Esophagus squamous epithelium (tissue), 5 donors: Measurements from ENCODE around the gene HTR1D. TPM values are rescaled to one million over a fixed set of nuclear protein-coding genes. Genes with fewer than 3 reads are reported as not detected.

Experiments used
- DNase-seq: peaks from one replicate; lab custom pipeline; 2025; lab: John Stamatoyannopoulos, UW
- H3K27ac ChIP-seq, 4 donors: fragments of 200-600 bp; sonication (generic); one replicate each; pipeline ENCODE4 v1.5.1; 2016 to 2019; ENCODE audit warnings: mild to moderate bottlenecking in 1 of 4
- H3K27me3 ChIP-seq, 4 donors: fragments of 200-600 bp; sonication (generic); 1 replicate in 3 of 4; 2 replicates in 1 of 4; pipeline versions ENCODE4 v1.5.1 to v1.6.0; 2017 to 2021; ENCODE audit warnings: antibody characterized with exemption in 1 of 4
- H3K36me3 ChIP-seq, 3 donors: fragments of 200-600 bp; sonication (generic); one replicate each; pipeline ENCODE4 v1.5.1; 2016 to 2019
- H3K4me1 ChIP-seq, 3 donors: fragments of 200-600 bp; sonication (generic); one replicate each; pipeline ENCODE4 v1.5.1; 2017 to 2019
- H3K4me3 ChIP-seq, 4 donors: fragments of 200-600 bp; sonication (generic); 1 replicate in 3 of 4; 2 replicates in 1 of 4; pipeline ENCODE4 v1.5.1; 2016 to 2019; ENCODE audit warnings: mild to moderate bottlenecking in 2 of 4, moderate library complexity in 1 of 4
- H3K9me3 ChIP-seq, 3 donors: fragments of 200-600 bp; sonication (generic); one replicate each; pipeline ENCODE4 v1.5.1; 2016 to 2019
- CTCF ChIP-seq, 6 experiments: fragments of 450-650 bp in 4 of 6; fragments of 200-600 bp in 2 of 6; sonication (generic) in 2 of 6; IDR thresholded peaks; one replicate each; pipeline ENCODE4 v1.5.1; 2016 to 2019; ENCODE audit warnings: antibody characterized with exemption in 6 of 6, mild to moderate bottlenecking in 4 of 6, moderate library complexity in 4 of 6
- POLR2A ChIP-seq, 4 donors: fragments of 450-650 bp; IDR thresholded peaks; one replicate each; pipeline ENCODE4 v1.6.1; 2017; ENCODE audit warnings: antibody characterized with exemption in 4 of 4, mild to moderate bottlenecking in 4 of 4, moderate library complexity in 3 of 4
- WGBS, 2 donors: methylation state at CpG; one replicate each; pipeline ENCODE4 v1.1.5; 2018; 5-methylcytosine and 5-hydroxymethylcytosine counted together
- intact Hi-C: fragments of 100-400 bp; cut with DNase I; formaldehyde crosslinking; loops from one replicate; pipeline ENCODE4 v1.15.0; 2022
- total RNA-seq, 4 donors: library from RNA; depleted of rRNA; stranded (reverse); fragments of >200 nt; gene quantifications; one replicate each; pipeline ENCODE4 v1.1.0, GENCODE V29; 2016
- donor health status: DM: yes; HTN: yes; CAD: no.

Gene HTR1D
- total RNA-seq, 4 donors from 2014 or later: not detected

GRCh38 chr1:23168445-23169194 is 48.7 kb downstream of the HTR1D start, which contains the start of gene LUZP1:
LUZP1 (minus strand) TSS chr1:23168856.
- H3K36me3 ChIP-seq: no peaks in the 10 kb centered on the region
- peaks cover 0 to 66% (median 23%) of the 10 kb centered on the region in 3 donors for H3K4me1 ChIP-seq
- intact Hi-C loops: no loop called here
- 7 to 26% methylated on average over 10 to 43 of the region's 56 CpGs for WGBS, 2 donors
- no peaks in the 10 kb centered on the region for H3K9me3 ChIP-seq
- peak within 1 kb of the TSS; percentile 89 to 98 (median 96) for H3K27ac ChIP-seq
- no peaks in the 10 kb centered on the region for H3K27me3 ChIP-seq
- DNase-seq: peak; percentile 38
- TF ChIP-seq CTCF (IDR thresholded peaks at IDR 0.05) (peak in 1 of 6 experiments; percentile 4), POLR2A (IDR thresholded peaks at IDR 0.05) (peak in 3 of 4 donors; percentile 97 to 98 (median 97))
- peak within 1 kb of the TSS; percentile 63 to 94 (median 84) for H3K4me3 ChIP-seq

DNA sequence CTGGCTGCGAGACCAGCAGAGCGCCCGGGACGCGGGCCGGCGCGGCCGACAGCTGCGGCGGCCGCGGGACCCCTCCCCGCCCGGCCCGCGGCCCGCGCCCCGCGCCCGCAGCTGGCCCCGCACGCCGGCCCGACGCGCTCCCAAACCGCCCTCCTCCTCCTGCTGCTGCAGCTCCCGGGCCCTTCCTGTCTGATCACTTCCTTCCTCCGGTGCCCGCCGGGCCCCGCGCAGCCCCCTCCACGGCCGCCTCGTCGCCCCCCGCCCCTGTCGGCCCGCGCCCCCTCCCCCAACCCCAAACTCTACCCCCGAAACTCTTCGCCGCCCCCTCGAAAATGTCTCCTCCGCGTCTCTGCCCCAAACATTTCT is 49.2 kb downstream of the HTR1D start:
- intact Hi-C loops: no loop called here
- no peaks in the 10 kb centered on the region for H3K9me3 ChIP-seq
- H3K27me3 ChIP-seq: no peaks in the 10 kb centered on the region
- peak overlapping the region; percentile 63 to 94 (median 84) for H3K4me3 ChIP-seq
- H3K36me3 ChIP-seq: no peaks in the 10 kb centered on the region
- H3K4me1 ChIP-seq: peaks cover 0 to 71% (median 28%) of the 10 kb centered on the region in 3 donors
- 3 to 4% methylated on average over 5 to 6 of the region's 49 CpGs for WGBS, 2 donors
- peak overlapping the region; percentile 89 to 98 (median 96) for H3K27ac ChIP-seq
- no peak for DNase-seq
- TF ChIP-seq POLR2A (IDR thresholded peaks at IDR 0.05) (no peak), CTCF (IDR thresholded peaks at IDR 0.05) (no peak)

- peak in 1 of 4 donors; percentile 20 for TF ChIP-seq POLR2A (IDR thresholded peaks at IDR 0.05)
- no peak for TF ChIP-seq CTCF (IDR thresholded peaks at IDR 0.05)
- no peaks in the 10 kb centered on the region for H3K9me3 ChIP-seq
- WGBS, 2 donors: no CpG with 5 or more reads among the region's 45 CpGs
- no peak for DNase-seq
- peak overlapping the region; percentile 89 to 98 (median 96) for H3K27ac ChIP-seq
- H3K4me3 ChIP-seq: peak overlapping the region; percentile 63 to 94 (median 84)
- H3K36me3 ChIP-seq: no peaks in the 10 kb centered on the region
- intact Hi-C loops: no loop called here
- no peaks in the 10 kb centered on the region for H3K27me3 ChIP-seq
- H3K4me1 ChIP-seq: peaks cover 0 to 77% (median 28%) of the 10 kb centered on the region in 3 donors
These were observed 49.8 kb downstream of the HTR1D start for GRCh38 chr1:23167353-23168078.

GRCh38 chr1:23166854-23167253 is 50.4 kb downstream of the HTR1D start:
- peaks cover 0 to 76% (median 28%) of the 10 kb centered on the region in 3 donors for H3K4me1 ChIP-seq
- TF ChIP-seq CTCF (IDR thresholded peaks at IDR 0.05): no peak
- TF ChIP-seq POLR2A (IDR thresholded peaks at IDR 0.05): no peak
- no peak for DNase-seq
- peak overlapping the region; percentile 63 to 94 (median 84) for H3K4me3 ChIP-seq
- H3K27me3 ChIP-seq: no peaks in the 10 kb centered on the region
- no peaks in the 10 kb centered on the region for H3K36me3 ChIP-seq
- peak overlapping the region; percentile 89 to 98 (median 96) for H3K27ac ChIP-seq
- intact Hi-C loops: no loop called here
- no peaks in the 10 kb centered on the region for H3K9me3 ChIP-seq

DNA sequence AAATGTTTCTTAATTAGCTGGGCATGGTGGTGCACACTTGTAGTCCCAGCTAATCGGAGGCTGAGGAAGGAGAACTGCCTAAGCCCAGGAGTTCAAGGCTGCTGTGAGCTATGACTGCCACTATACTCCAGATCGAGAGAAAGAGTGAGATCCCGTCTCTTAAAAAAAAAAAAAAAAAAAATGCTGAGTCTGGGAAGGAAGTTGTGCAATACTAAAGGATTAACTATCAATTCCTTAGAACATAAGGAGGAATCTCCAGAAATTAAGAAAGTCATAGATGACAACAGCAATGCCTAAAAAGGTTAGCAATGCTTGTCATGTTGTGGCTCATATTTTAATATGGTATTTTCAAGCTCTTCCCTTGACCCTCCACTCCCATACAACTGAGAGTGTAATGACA is 53.9 kb downstream of the HTR1D start:
- no peak for TF ChIP-seq CTCF (IDR thresholded peaks at IDR 0.05)
- TF ChIP-seq POLR2A (IDR thresholded peaks at IDR 0.05): no peak
- DNase-seq: no peak
- no peaks in the 10 kb centered on the region for H3K36me3 ChIP-seq
- H3K27ac ChIP-seq: no peak overlapping the region
- intact Hi-C loops: no loop called here
- no peaks in the 10 kb centered on the region for H3K27me3 ChIP-seq
- WGBS, 2 donors: 36 to 37% methylated on average over 3 of the region's 3 CpGs
- H3K4me3 ChIP-seq: no peak overlapping the region
- peaks cover 0 to 54% (median 23%) of the 10 kb centered on the region in 3 donors for H3K4me1 ChIP-seq
- H3K9me3 ChIP-seq: no peaks in the 10 kb centered on the region
